PC-3 (cell line): ENCODE measurements around the gene CENPF. TPM values are rescaled to one million over a fixed set of nuclear protein-coding genes. Genes with fewer than 3 reads are reported as not detected.
"Not testable (repeated sequence)": the region's sequence is repeated elsewhere in the genome, so short reads cannot be mapped to it uniquely, and the experiment has no call there.

Source experiments
- ATAC-seq: fragments of 200-7000 bp; cut with Tn5 transposase; 2 replicates; pipeline ENCODE4 v1.9.1; 2020; ENCODE audit warnings: mild to moderate bottlenecking, moderate library complexity
- BruUV-seq: library from RNA; stranded (reverse); fragments of 400-500 nt; replicated peaks from 2 replicates; lab custom pipeline; 2021; lab: Mats Ljungman, UMichigan
- CTCF ChIA-PET: fragments of 300-600 bp; sonication (Branson Sonifier 250); formaldehyde crosslinking; loops from one replicate; lab custom pipeline; 2022; ENCODE audit warnings: antibody characterized with exemption; lab: Charles Lee
- POLR2A ChIA-PET: fragments of 300-600 bp; sonication (Branson Sonifier 250); formaldehyde crosslinking; loops from one replicate; lab custom pipeline; 2022; ENCODE audit warnings: antibody characterized with exemption; ENCODE audit not compliant: unreplicated experiment; lab: Charles Lee
- DNase-seq: peaks from one replicate; pipeline ENCODE4 v3.0.0-alpha.2; 2015
- H2AFZ ChIP-seq: fragments of 300-600 bp; sonication (generic); 2 replicates; pipeline ENCODE4 v1.6.0; 2016; ENCODE audit warnings: antibody characterized with exemption, low read length
- H3F3A ChIP-seq: fragments of 300-600 bp; sonication (generic); one replicate; pipeline ENCODE4 v1.6.0; 2017; ENCODE audit warnings: antibody characterized with exemption, low read length, control low read depth, mild to moderate bottlenecking; ENCODE audit not compliant: unreplicated experiment
- H3K27ac ChIP-seq: fragments of 300-600 bp; sonication (generic); 2 replicates; pipeline ENCODE4 v1.5.1; 2016; ENCODE audit warnings: mild to moderate bottlenecking, low read length
- H3K27me3 ChIP-seq: fragments of 300-600 bp; sonication (generic); 2 replicates; pipeline ENCODE4 v1.6.1; 2016; ENCODE audit warnings: low read length, mixed read lengths
- H3K36me3 ChIP-seq: fragments of 300-600 bp; sonication (generic); 2 replicates; pipeline ENCODE4 v1.6.1; 2016; ENCODE audit warnings: low read depth, mixed run types, low read length, mixed read lengths
- H3K4me1 ChIP-seq: fragments of 300-600 bp; sonication (generic); 2 replicates; pipeline ENCODE4 v1.5.1; 2016; ENCODE audit warnings: low read length; ENCODE audit not compliant: insufficient read depth
- H3K4me2 ChIP-seq: fragments of 300-600 bp; sonication (generic); 2 replicates; pipeline ENCODE4 v1.6.0; 2016; ENCODE audit warnings: low read length
- H3K4me3 ChIP-seq: fragments of 300-600 bp; sonication (generic); 2 replicates; pipeline ENCODE4 v1.5.1; 2016; ENCODE audit warnings: mild to moderate bottlenecking, low read length, mixed read lengths
- H3K79me2 ChIP-seq: fragments of 300-600 bp; sonication (generic); 2 replicates; pipeline ENCODE4 v1.6.1; 2017; ENCODE audit warnings: low read length, mixed read lengths
- H3K9ac ChIP-seq: fragments of 300-600 bp; sonication (generic); 2 replicates; pipeline ENCODE4 v1.6.0; 2016; ENCODE audit warnings: mild to moderate bottlenecking, low read length
- H3K9me2 ChIP-seq: fragments of 300-600 bp; sonication (generic); replicated peaks from 2 replicates; pipeline ENCODE4 v1.6.1; 2016; ENCODE audit warnings: mixed run types, low read length, mixed read lengths
- H3K9me3 ChIP-seq: fragments of 300-600 bp; sonication (generic); 2 replicates; pipeline ENCODE4 v1.6.1; 2016; ENCODE audit warnings: low read length, mixed read lengths
- H4K20me1 ChIP-seq: fragments of 300-600 bp; sonication (generic); 2 replicates; pipeline ENCODE4 v1.6.1; 2016; ENCODE audit warnings: low read length, mixed read lengths
- CTCF ChIP-seq: fragments of 300-600 bp; sonication (generic); conservative IDR thresholded peaks from 2 replicates; pipeline ENCODE4 v1.5.1; 2017; ENCODE audit warnings: antibody characterized with exemption, low read depth, mild to moderate bottlenecking, low read length
- EZH2 ChIP-seq: fragments of 300-600 bp; sonication (generic); IDR thresholded peaks from one replicate; pipeline ENCODE4 v1.6.1; 2017; ENCODE audit warnings: antibody characterized with exemption, mild to moderate bottlenecking, low read length; ENCODE audit not compliant: unreplicated experiment
- EZH2phosphoT487 ChIP-seq: fragments of 300-600 bp; sonication (generic); IDR thresholded peaks from 2 replicates; pipeline ENCODE4 v1.6.1; 2018; ENCODE audit warnings: mild to moderate bottlenecking, antibody characterized with exemption, low read length, borderline replicate concordance
- intact Hi-C: fragments of 100-400 bp; cut with micrococcal nuclease; formaldehyde crosslinking; loops from 2 replicates; pipeline ENCODE4 v1.9.0; 2023
- total RNA-seq: library from RNA; depleted of rRNA; stranded (reverse); fragments of >200 nt; gene quantifications from 2 replicates; pipeline ENCODE4 v1.2.3, GENCODE V29; 2014

The CENPF gene
- total RNA-seq, 1 experiment from 2014 or later: 92.6 TPM

- H3K4me1 ChIP-seq: peaks cover 43% of the 10 kb centered on the region
Observed at GRCh38 chr1:214573386-214574318, 29.3 kb upstream of the CENPF start.

GRCh38 chr1:214574598-214575411, 28.2 kb upstream of the CENPF start:
- intact Hi-C loops: no loop called here
- ChIA-PET CTCF (no interaction called here), POLR2A (no interaction called here)
- peaks cover 13% of the 10 kb centered on the region for H3K9me3 ChIP-seq
- no peak overlapping the region for H3K9ac ChIP-seq
- peaks cover 32% of the 10 kb centered on the region for H3K4me1 ChIP-seq
- ATAC-seq (no peak), DNase-seq (peak; percentile 71)
- no peak overlapping the region for H3K4me3 ChIP-seq
- no peaks in the 10 kb centered on the region for H3K9me2 ChIP-seq
- no peaks in the 10 kb centered on the region for H3K27me3 ChIP-seq
- no peaks in the 10 kb centered on the region for H4K20me1 ChIP-seq
- no peak overlapping the region for H3K27ac ChIP-seq
- H2AFZ ChIP-seq: no peak overlapping the region
- TF ChIP-seq CTCF: no peak
- no peak for TF ChIP-seq EZH2phosphoT487
- TF ChIP-seq EZH2: no peak
- H3F3A ChIP-seq: no peaks in the 10 kb centered on the region
- H3K36me3 ChIP-seq: peaks cover 4% of the 10 kb centered on the region; the same call in 1 of the 2 replicates
- BruUV-seq: no TSS peak
- no peaks in the 10 kb centered on the region for H3K79me2 ChIP-seq
- H3K4me2 ChIP-seq: peak overlapping the region; percentile 1; the same call in 1 of the 2 replicates

More at GRCh38 chr1:214573386-214574318, 29.3 kb upstream of the CENPF start:
- no peak overlapping the region for H3K27ac ChIP-seq
- no peak overlapping the region for H3K4me3 ChIP-seq
- POLR2A ChIA-PET: interaction anchor here (0.8 kb wide), 1 partner anchor 26 kb away, joined by 3 read pairs; no protein-coding TSS in a partner anchor
- H3K9me3 ChIP-seq: peaks cover 13% of the 10 kb centered on the region
- H3K79me2 ChIP-seq: no peaks in the 10 kb centered on the region
- peaks cover 4% of the 10 kb centered on the region; the same call in 1 of the 2 replicates for H3K36me3 ChIP-seq
- DNase-seq (no peak), ATAC-seq (no peak)
- no peak overlapping the region for H3K4me2 ChIP-seq
- H4K20me1 ChIP-seq: no peaks in the 10 kb centered on the region
- H3K9ac ChIP-seq: no peak overlapping the region
- intact Hi-C loops: no loop called here
- no peaks in the 10 kb centered on the region for H3F3A ChIP-seq
- H3K9me2 ChIP-seq: no peaks in the 10 kb centered on the region
- CTCF ChIA-PET: interaction anchor here (0.6 kb wide), 2 partner anchors 10 to 1560 kb away, joined by 3 to 4 read pairs; no protein-coding TSS in a partner anchor
- BruUV-seq: no TSS peak
- TF ChIP-seq CTCF (no peak), EZH2 (no peak), EZH2phosphoT487 (no peak)
- H2AFZ ChIP-seq: no peak overlapping the region
- no peaks in the 10 kb centered on the region for H3K27me3 ChIP-seq

- H3K27ac ChIP-seq, H3K36me3 ChIP-seq, H3K9me2 ChIP-seq, intact Hi-C loops, H3K79me2 ChIP-seq, H3K9ac ChIP-seq, DNase-seq, H3K4me3 ChIP-seq, H3K27me3 ChIP-seq, ATAC-seq, POLR2A ChIA-PET, H2AFZ ChIP-seq, CTCF ChIA-PET, BruUV-seq, H3K4me2 ChIP-seq, H4K20me1 ChIP-seq, H3F3A ChIP-seq: not testable (repeated sequence)
- H3K4me1 ChIP-seq: peaks cover 22% of the 10 kb centered on the region
- peaks cover 13% of the 10 kb centered on the region for H3K9me3 ChIP-seq
Observed at GRCh38 chr1:214576120-214576519, 26.9 kb upstream of the CENPF start.
